ENCODE data around the gene FAH. TPM values are rescaled to one million over a fixed set of nuclear protein-coding genes. Genes with fewer than 3 reads are reported as not detected.

FAH gene
- total and polyA plus RNA-seq, 4 donors: 13.5 to 23.9 (median 20.2) TPM

- H3K27me3 ChIP-seq (ENCODE audit: control insufficient read depth, insufficient read depth, low read length): no peaks in the 10 kb centered on the region
- no peak overlapping the region for H3K27ac ChIP-seq (ENCODE audit: low read depth, low read length)
- H3K4me1 ChIP-seq (ENCODE audit: control insufficient read depth, insufficient read depth, low read length): peaks cover 3% of the 10 kb centered on the region
- H3K4me3 ChIP-seq (ENCODE audit: low read depth, low read length): no peak overlapping the region
- H3K36me3 ChIP-seq (ENCODE audit: control insufficient read depth, insufficient read depth, low read length): no peaks in the 10 kb centered on the region
- WGBS (ENCODE audit: insufficient coverage): 92% methylated on average over 8 of the region's 12 CpGs
- no peak for DNase-seq (ENCODE audit: low read depth in 4 of 6, low spot score in 6 of 6)
- H3K9me3 ChIP-seq (ENCODE audit: control insufficient read depth, insufficient read depth, low read length): no peaks in the 10 kb centered on the region
Measured at GRCh38 chr15:80210611-80211573, 58.1 kb downstream of the FAH start.

GRCh38 chr15:80211976-80212375, 59.2 kb downstream of the FAH start:
- Histone ChIP-seq H3K36me3 (ENCODE audit: control insufficient read depth, insufficient read depth, low read length) (no peaks in the 10 kb centered on the region), H3K27ac (ENCODE audit: low read depth, low read length) (no peak overlapping the region), H3K4me1 (ENCODE audit: control insufficient read depth, insufficient read depth, low read length) (peaks cover 3% of the 10 kb centered on the region), H3K4me3 (ENCODE audit: low read depth, low read length) (no peak overlapping the region), H3K27me3 (ENCODE audit: control insufficient read depth, insufficient read depth, low read length) (no peaks in the 10 kb centered on the region), H3K9me3 (ENCODE audit: control insufficient read depth, insufficient read depth, low read length) (no peaks in the 10 kb centered on the region)
- no CpG with 5 or more reads among the region's 1 CpG for whole genome bisulfite sequencing (ENCODE audit: insufficient coverage)
- DNase-seq (ENCODE audit: low read depth in 4 of 6, low spot score in 6 of 6): no peak

DNA sequence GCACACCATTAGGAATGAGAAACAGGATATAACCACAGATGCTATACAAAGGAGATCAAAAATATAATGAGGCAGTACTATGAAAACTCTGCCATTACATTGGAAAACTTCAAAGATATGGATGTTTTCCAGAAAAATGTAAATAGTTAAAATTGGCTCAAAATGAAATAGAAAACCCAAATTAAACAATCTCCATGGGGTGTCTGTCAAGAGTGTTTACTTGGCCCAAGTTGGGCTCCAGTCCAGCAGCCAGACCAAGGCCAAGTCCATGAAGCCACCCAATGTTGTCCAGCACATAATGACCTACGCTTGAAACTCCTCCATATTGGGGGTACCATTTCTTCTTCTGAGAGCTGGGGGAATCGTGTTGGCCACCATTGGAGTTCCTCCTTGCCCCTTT, 62.1 kb downstream of the FAH start:
- Histone ChIP-seq H3K27ac (ENCODE audit: low read depth, low read length) (no peak overlapping the region), H3K27me3 (ENCODE audit: control insufficient read depth, insufficient read depth, low read length) (no peaks in the 10 kb centered on the region), H3K9me3 (ENCODE audit: control insufficient read depth, insufficient read depth, low read length) (no peaks in the 10 kb centered on the region), H3K4me1 (ENCODE audit: control insufficient read depth, insufficient read depth, low read length) (no peaks in the 10 kb centered on the region), H3K4me3 (ENCODE audit: low read depth, low read length) (no peak overlapping the region), H3K36me3 (ENCODE audit: control insufficient read depth, insufficient read depth, low read length) (no peaks in the 10 kb centered on the region)
- no CpG with 5 or more reads among the region's 2 CpGs for WGBS (ENCODE audit: insufficient coverage)
- DNase-seq (ENCODE audit: low read depth in 4 of 6, low spot score in 6 of 6): no peak

- WGBS (ENCODE audit: insufficient coverage): 83% methylated on average over 2 of the region's 5 CpGs
- no peaks in the 10 kb centered on the region for H3K4me1 ChIP-seq (ENCODE audit: control insufficient read depth, insufficient read depth, low read length)
- peak in 1 of 6 donors; percentile 74 for DNase-seq (ENCODE audit: low read depth in 4 of 6, low spot score in 6 of 6)
Measured at GRCh38 chr15:80216141-80216540, 63.3 kb downstream of the FAH start.

GRCh38 chr15:80216911-80217310, 64.1 kb downstream of the FAH start:
- Histone ChIP-seq H3K27ac (ENCODE audit: low read depth, low read length) (no peak overlapping the region), H3K4me1 (ENCODE audit: control insufficient read depth, insufficient read depth, low read length) (no peaks in the 10 kb centered on the region), H3K36me3 (ENCODE audit: control insufficient read depth, insufficient read depth, low read length) (no peaks in the 10 kb centered on the region), H3K4me3 (ENCODE audit: low read depth, low read length) (no peak overlapping the region), H3K27me3 (ENCODE audit: control insufficient read depth, insufficient read depth, low read length) (no peaks in the 10 kb centered on the region), H3K9me3 (ENCODE audit: control insufficient read depth, insufficient read depth, low read length) (no peaks in the 10 kb centered on the region)
- DNase-seq (ENCODE audit: low read depth in 4 of 6, low spot score in 6 of 6): peak in 1 of 6 donors; percentile 81
- 94% methylated on average over 1 of the region's 1 CpG for WGBS (ENCODE audit: insufficient coverage)

More at GRCh38 chr15:80216141-80216540, 63.3 kb downstream of the FAH start:
- Histone ChIP-seq H3K27ac (ENCODE audit: low read depth, low read length) (no peak overlapping the region), H3K27me3 (ENCODE audit: control insufficient read depth, insufficient read depth, low read length) (no peaks in the 10 kb centered on the region), H3K36me3 (ENCODE audit: control insufficient read depth, insufficient read depth, low read length) (no peaks in the 10 kb centered on the region), H3K9me3 (ENCODE audit: control insufficient read depth, insufficient read depth, low read length) (no peaks in the 10 kb centered on the region), H3K4me3 (ENCODE audit: low read depth, low read length) (no peak overlapping the region)

- Histone ChIP-seq H3K36me3 (ENCODE audit: control insufficient read depth, insufficient read depth, low read length) (no peaks in the 10 kb centered on the region), H3K4me3 (ENCODE audit: low read depth, low read length) (no peak overlapping the region)
- WGBS (ENCODE audit: insufficient coverage): no CpG with 5 or more reads among the region's 4 CpGs
Measured at GRCh38 chr15:80217327-80217900, 64.6 kb downstream of the FAH start.

DNA sequence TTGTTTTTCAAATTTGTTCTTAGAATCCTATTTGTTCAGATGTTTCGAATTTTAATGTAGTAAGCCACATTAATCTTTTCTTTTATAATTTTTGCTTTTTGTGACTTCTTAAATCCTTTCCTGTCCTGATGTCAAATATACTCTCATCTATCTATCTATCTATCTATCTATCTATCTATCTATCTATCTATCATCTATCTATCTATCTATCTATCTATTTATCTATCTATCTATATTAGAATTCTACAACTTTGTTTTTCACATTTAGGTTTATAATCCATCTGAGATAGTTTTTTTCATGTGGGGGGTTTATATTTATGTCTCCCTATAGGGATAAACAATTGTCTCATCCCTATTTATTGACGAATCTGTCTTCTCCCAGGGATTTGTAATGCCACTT, 67.2 kb downstream of the FAH start:
- no CpG with 5 or more reads among the region's 2 CpGs for WGBS (ENCODE audit: insufficient coverage)
- no peak overlapping the region for H3K27ac ChIP-seq (ENCODE audit: low read depth, low read length)
- DNase-seq (ENCODE audit: low read depth in 4 of 6, low spot score in 6 of 6): no peak
- no peak overlapping the region for H3K4me3 ChIP-seq (ENCODE audit: low read depth, low read length)
- no peaks in the 10 kb centered on the region for H3K4me1 ChIP-seq (ENCODE audit: control insufficient read depth, insufficient read depth, low read length)
- no peaks in the 10 kb centered on the region for H3K27me3 ChIP-seq (ENCODE audit: control insufficient read depth, insufficient read depth, low read length)
- H3K9me3 ChIP-seq (ENCODE audit: control insufficient read depth, insufficient read depth, low read length): peaks cover 1% of the 10 kb centered on the region
- no peaks in the 10 kb centered on the region for H3K36me3 ChIP-seq (ENCODE audit: control insufficient read depth, insufficient read depth, low read length)

More at GRCh38 chr15:80217327-80217900, 64.6 kb downstream of the FAH start:
- Histone ChIP-seq H3K27me3 (ENCODE audit: control insufficient read depth, insufficient read depth, low read length) (no peaks in the 10 kb centered on the region), H3K27ac (ENCODE audit: low read depth, low read length) (no peak overlapping the region), H3K4me1 (ENCODE audit: control insufficient read depth, insufficient read depth, low read length) (no peaks in the 10 kb centered on the region), H3K9me3 (ENCODE audit: control insufficient read depth, insufficient read depth, low read length) (no peaks in the 10 kb centered on the region)
- DNase-seq (ENCODE audit: low read depth in 4 of 6, low spot score in 6 of 6): no peak

DNA sequence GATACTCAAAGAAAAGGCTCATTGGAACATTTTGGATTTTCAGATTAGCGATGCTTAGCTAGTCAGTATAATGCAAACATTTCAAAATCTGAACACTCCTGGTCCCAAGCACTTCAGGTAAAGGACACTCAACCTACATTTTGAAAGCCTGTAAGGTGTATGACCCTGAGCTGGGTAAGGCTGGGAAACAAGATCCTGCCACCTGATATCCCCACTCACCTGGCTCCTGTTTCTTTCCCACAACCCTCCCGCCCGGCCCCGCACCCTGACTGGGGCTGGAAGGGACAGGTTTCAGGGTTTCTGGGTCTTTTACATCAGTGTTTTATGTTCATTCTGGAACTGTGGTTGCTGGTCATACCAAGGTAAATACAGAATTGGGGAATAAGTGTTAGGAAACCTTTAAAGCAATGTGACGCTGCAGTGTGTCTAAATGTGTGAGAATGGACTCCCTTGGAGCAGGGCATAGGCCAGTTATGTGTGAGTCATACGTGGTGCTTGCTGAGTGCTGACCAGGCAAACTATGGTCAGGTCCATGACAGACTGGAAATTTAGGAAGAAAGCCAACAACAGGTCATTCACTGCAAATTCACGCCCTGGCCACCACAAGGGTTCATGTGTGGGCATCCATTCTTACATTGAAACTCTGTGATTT, 76.3 kb downstream of the FAH start:
- WGBS (ENCODE audit: insufficient coverage): 96% methylated on average over 6 of the region's 7 CpGs

DNA sequence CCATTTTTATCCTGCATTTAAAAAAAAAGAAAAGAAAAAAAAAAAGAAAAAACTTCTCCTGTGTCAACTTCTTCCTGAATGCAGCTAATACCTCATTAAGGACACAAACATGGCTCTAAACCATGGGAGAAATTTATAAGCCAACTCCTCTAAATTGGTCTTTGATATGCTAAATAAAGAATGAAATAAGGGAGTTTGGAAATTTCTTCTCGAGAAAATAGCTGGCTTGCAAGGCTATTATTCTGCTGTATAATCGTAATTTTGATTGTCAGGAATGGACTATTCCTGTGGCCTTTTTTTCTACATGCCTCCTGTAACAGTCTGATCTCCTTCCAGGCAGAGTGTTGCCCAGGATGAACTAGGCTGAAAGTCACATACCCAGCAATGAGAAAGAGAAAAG, 78.6 kb downstream of the FAH start:
- WGBS (ENCODE audit: insufficient coverage): 80% methylated on average over 1 of the region's 2 CpGs
- Histone ChIP-seq H3K27ac (ENCODE audit: low read depth, low read length) (no peak overlapping the region), H3K9me3 (ENCODE audit: control insufficient read depth, insufficient read depth, low read length) (no peaks in the 10 kb centered on the region), H3K27me3 (ENCODE audit: control insufficient read depth, insufficient read depth, low read length) (no peaks in the 10 kb centered on the region), H3K4me3 (ENCODE audit: low read depth, low read length) (no peak overlapping the region), H3K4me1 (ENCODE audit: control insufficient read depth, insufficient read depth, low read length) (peaks cover 7% of the 10 kb centered on the region), H3K36me3 (ENCODE audit: control insufficient read depth, insufficient read depth, low read length) (peaks cover 10% of the 10 kb centered on the region)
- DNase-seq (ENCODE audit: low read depth in 4 of 6, low spot score in 6 of 6): no peak

More for the DNA sequence above, 76.3 kb downstream of the FAH start:
- Histone ChIP-seq H3K4me1 (ENCODE audit: control insufficient read depth, insufficient read depth, low read length) (peaks cover 7% of the 10 kb centered on the region), H3K27ac (ENCODE audit: low read depth, low read length) (no peak overlapping the region), H3K36me3 (ENCODE audit: control insufficient read depth, insufficient read depth, low read length) (no peaks in the 10 kb centered on the region), H3K9me3 (ENCODE audit: control insufficient read depth, insufficient read depth, low read length) (peaks cover 1% of the 10 kb centered on the region), H3K4me3 (ENCODE audit: low read depth, low read length) (no peak overlapping the region), H3K27me3 (ENCODE audit: control insufficient read depth, insufficient read depth, low read length) (no peaks in the 10 kb centered on the region)
- DNase-seq (ENCODE audit: low read depth in 4 of 6, low spot score in 6 of 6): no peak

Measured in spinal cord (tissue), 10 donors.